ENCODE measurements around the gene TRMT44.

GRCh38 chr4:8510191-8510590 lies 69.6 kb downstream of the TRMT44 start:
- TF ChIP-seq CTCF (IDR thresholded peaks at IDR 0.05 in 2 of 3, conservative IDR thresholded peaks at IDR 0.05 in 1 of 3; ENCODE audit: borderline replicate concordance in 1 of 3, insufficient read depth in 1 of 3, low read depth in 2 of 3, low read length in 2 of 3) (no peak), SRF (IDR thresholded peaks at IDR 0.05; ENCODE audit: low read depth) (no peak), EZH2 (IDR thresholded peaks at IDR 0.05) (no peak), MAX (IDR thresholded peaks at IDR 0.05) (no peak), POLR2A (IDR thresholded peaks at IDR 0.05; ENCODE audit: borderline replicate concordance, extremely low read depth, insufficient read depth, insufficient read length) (no peak), ZNF274 (IDR thresholded peaks at IDR 0.05; ENCODE audit: low read depth, low read length) (no peak), POLR2AphosphoS5 (IDR thresholded peaks at IDR 0.05; ENCODE audit: low read depth, low read length) (no peak), EZH2phosphoT487 (IDR thresholded peaks at IDR 0.05; ENCODE audit: borderline replicate concordance) (no peak)
